Esophagus squamous epithelium (tissue), 4 donors: ENCODE results near the gene VPS41.

ENCODE experiments used
- CTCF ChIP-seq, 6 experiments: fragments of 450-650 bp in 4 of 6; fragments of 200-600 bp in 2 of 6; sonication (generic) in 2 of 6; IDR thresholded peaks; one replicate each; pipeline ENCODE4 v1.5.1; 2016 to 2019; ENCODE audit warnings: antibody characterized with exemption in 6 of 6, mild to moderate bottlenecking in 4 of 6, moderate library complexity in 4 of 6
- POLR2A ChIP-seq, 4 donors: fragments of 450-650 bp; IDR thresholded peaks; one replicate each; pipeline ENCODE4 v1.6.1; 2017; ENCODE audit warnings: antibody characterized with exemption in 4 of 4, mild to moderate bottlenecking in 4 of 4, moderate library complexity in 3 of 4

- TF ChIP-seq CTCF (IDR thresholded peaks at IDR 0.05), result no peak
- no peak for TF ChIP-seq POLR2A (IDR thresholded peaks at IDR 0.05)
Measured at GRCh38 chr7:38759028-38759427, 150.0 kb downstream of the VPS41 start.
